Measurements from ENCODE around the gene SENP1. TPM values are rescaled to one million over a fixed set of nuclear protein-coding genes. Genes with fewer than 3 reads are reported as not detected.

SENP1 gene
- total and polyA plus RNA-seq, 4 donors: 3.5 to 30.8 (median 12.9) TPM

- DNase-seq (no peak), ATAC-seq (ENCODE audit: insufficient read depth, low FRiP score) (no peak)
- WGBS, 2 donors: 95 to 96% methylated on average over 12 of the region's 12 CpGs
- no peak overlapping the region for H3K4me3 ChIP-seq
- no peak for TF ChIP-seq CTCF (IDR thresholded peaks at IDR 0.05; ENCODE audit: control extremely low read depth, extremely low read depth)
- H3K36me3 ChIP-seq (ENCODE audit: control insufficient read depth in 4 of 4, insufficient read depth in 4 of 4, low read length in 4 of 4): no peaks in the 10 kb centered on the region
- H3K9me3 ChIP-seq (ENCODE audit: control insufficient read depth in 4 of 4, insufficient read depth in 3 of 4, low read length in 3 of 4): no peaks in the 10 kb centered on the region
- H3K4me1 ChIP-seq (ENCODE audit: control insufficient read depth in 5 of 5, insufficient read depth in 5 of 5, low read length in 5 of 5): peaks cover 0 to 20% (median 0%) of the 10 kb centered on the region in 5 donors
- H3K27me3 ChIP-seq (ENCODE audit: control insufficient read depth in 3 of 3, insufficient read depth in 3 of 3, low read length in 2 of 3): no peaks in the 10 kb centered on the region
- H3K9ac ChIP-seq (ENCODE audit: insufficient read depth in 1 of 2, low read length in 2 of 2): no peak overlapping the region
- no peak overlapping the region for H3K27ac ChIP-seq (ENCODE audit: low read depth in 1 of 2, low read length in 1 of 2)
Observed at GRCh38 chr12:48031135-48031960, 74.5 kb downstream of the SENP1 start.

GRCh38 chr12:48030173-48030650, 75.7 kb downstream of the SENP1 start:
- Histone ChIP-seq H3K9me3 (ENCODE audit: control insufficient read depth in 4 of 4, insufficient read depth in 3 of 4, low read length in 3 of 4) (no peaks in the 10 kb centered on the region), H3K27ac (ENCODE audit: low read depth in 1 of 2, low read length in 1 of 2) (no peak overlapping the region), H3K4me3 (no peak overlapping the region), H3K36me3 (ENCODE audit: control insufficient read depth in 4 of 4, insufficient read depth in 4 of 4, low read length in 4 of 4) (no peaks in the 10 kb centered on the region), H3K4me1 (ENCODE audit: control insufficient read depth in 5 of 5, insufficient read depth in 5 of 5, low read length in 5 of 5) (peaks cover 0 to 10% (median 0%) of the 10 kb centered on the region in 5 donors), H3K27me3 (ENCODE audit: control insufficient read depth in 3 of 3, insufficient read depth in 3 of 3, low read length in 2 of 3) (no peaks in the 10 kb centered on the region), H3K9ac (ENCODE audit: insufficient read depth in 1 of 2, low read length in 2 of 2) (no peak overlapping the region)
- 71 to 77% methylated on average over 4 of the region's 4 CpGs for WGBS, 2 donors
- ATAC-seq (ENCODE audit: insufficient read depth, low FRiP score) (no peak), DNase-seq (no peak)
- TF ChIP-seq CTCF (IDR thresholded peaks at IDR 0.05; ENCODE audit: control extremely low read depth, extremely low read depth): no peak

- WGBS, 2 donors: 62 to 64% methylated on average over 8 of the region's 8 CpGs
- no peak for TF ChIP-seq CTCF (IDR thresholded peaks at IDR 0.05; ENCODE audit: control extremely low read depth, extremely low read depth)
- no peak overlapping the region for H3K27ac ChIP-seq (ENCODE audit: low read depth in 1 of 2, low read length in 1 of 2)
- no peaks in the 10 kb centered on the region for H3K27me3 ChIP-seq (ENCODE audit: control insufficient read depth in 3 of 3, insufficient read depth in 3 of 3, low read length in 2 of 3)
- ATAC-seq (ENCODE audit: insufficient read depth, low FRiP score) (no peak), DNase-seq (no peak)
- H3K4me1 ChIP-seq (ENCODE audit: control insufficient read depth in 5 of 5, insufficient read depth in 5 of 5, low read length in 5 of 5): peaks cover 0 to 8% (median 0%) of the 10 kb centered on the region in 5 donors
- H3K9ac ChIP-seq (ENCODE audit: insufficient read depth in 1 of 2, low read length in 2 of 2): no peak overlapping the region
- no peaks in the 10 kb centered on the region for H3K36me3 ChIP-seq (ENCODE audit: control insufficient read depth in 4 of 4, insufficient read depth in 4 of 4, low read length in 4 of 4)
- no peaks in the 10 kb centered on the region for H3K9me3 ChIP-seq (ENCODE audit: control insufficient read depth in 4 of 4, insufficient read depth in 3 of 4, low read length in 3 of 4)
- no peak overlapping the region for H3K4me3 ChIP-seq
Observed at GRCh38 chr12:48029491-48030172, 76.2 kb downstream of the SENP1 start.
